HL-60 (cell line): ENCODE measurements around the gene ITIH5.

Source experiments
- DNase-seq, 2 experiments: peaks; one replicate each; pipeline ENCODE4 v3.0.0-alpha.2; 2010 to 2020; ENCODE audit warnings: low read depth in 1 of 2, low spot score in 1 of 2
- H3K27ac ChIP-seq: fragments of 250-450 bp; sonication (Bioruptor Pico); replicated peaks from 2 replicates; pipeline ENCODE4 v1.5.1; 2020; ENCODE audit warnings: mild to moderate bottlenecking, moderate library complexity
- H3K27me3 ChIP-seq: fragments of 250-450 bp; sonication (Bioruptor Pico); 2 replicates; pipeline ENCODE4 v1.5.1; 2021; ENCODE audit warnings: mild to moderate bottlenecking, moderate library complexity; ENCODE audit not compliant: insufficient read depth, poor library complexity, severe bottlenecking
- H3K4me3 ChIP-seq: replicated peaks from 2 replicates; pipeline ENCODE4 v1.5.1; 2011; ENCODE audit warnings: mild to moderate bottlenecking, control low read depth, low read length; ENCODE audit not compliant: insufficient read depth
- GABPA ChIP-seq: IDR thresholded peaks from 2 replicates; pipeline ENCODE4 v1.6.1; 2012; ENCODE audit warnings: low read depth
- POLR2AphosphoS5 ChIP-seq: IDR thresholded peaks from 2 replicates; pipeline ENCODE4 v1.6.1; 2012; ENCODE audit warnings: low read depth
- SPI1 ChIP-seq: IDR thresholded peaks from 2 replicates; pipeline ENCODE4 v1.6.1; 2012; ENCODE audit warnings: low read depth, mild to moderate bottlenecking, borderline replicate concordance
- TF ChIP-seq, protein P1 (sequence below): IDR thresholded peaks from 2 replicates; pipeline ENCODE4 v1.6.1; 2012; ENCODE audit warnings: low read depth; ENCODE audit not compliant: insufficient replicate concordance
- TF ChIP-seq, protein P2 (sequence below): IDR thresholded peaks from one replicate; pipeline ENCODE4 v1.5.1; 2011; ENCODE audit warnings: low read length, control low read depth, inconsistent platforms; ENCODE audit not compliant: insufficient read depth

The ITIH5 gene

DNA sequence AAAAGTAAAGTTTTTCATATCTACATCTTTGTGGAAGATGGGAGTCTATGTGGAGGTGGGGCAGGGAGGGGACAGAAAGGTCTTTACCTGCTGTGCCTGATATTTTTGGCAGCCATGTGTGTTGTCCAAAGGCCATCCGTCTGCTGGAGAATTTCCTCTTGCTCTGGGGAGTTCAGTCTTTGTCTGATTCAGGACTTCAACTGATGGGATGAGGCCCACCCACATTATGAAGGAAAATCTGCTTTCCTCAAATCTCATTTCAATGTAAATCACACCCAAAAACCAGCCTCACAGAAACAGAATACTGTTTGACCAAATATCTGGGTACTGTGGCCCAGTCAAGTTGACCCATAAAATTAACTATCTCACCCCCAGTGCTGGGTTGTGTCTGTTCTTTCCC, 12.5 kb upstream of the ITIH5 start:
- Histone ChIP-seq H3K27me3 (no peaks in the 10 kb centered on the region), H3K4me3 (no peak overlapping the region), H3K27ac (no peak overlapping the region)
- TF ChIP-seq SPI1 (no peak), POLR2AphosphoS5 (no peak), GABPA (no peak)
- TF ChIP-seq, protein P1, sequence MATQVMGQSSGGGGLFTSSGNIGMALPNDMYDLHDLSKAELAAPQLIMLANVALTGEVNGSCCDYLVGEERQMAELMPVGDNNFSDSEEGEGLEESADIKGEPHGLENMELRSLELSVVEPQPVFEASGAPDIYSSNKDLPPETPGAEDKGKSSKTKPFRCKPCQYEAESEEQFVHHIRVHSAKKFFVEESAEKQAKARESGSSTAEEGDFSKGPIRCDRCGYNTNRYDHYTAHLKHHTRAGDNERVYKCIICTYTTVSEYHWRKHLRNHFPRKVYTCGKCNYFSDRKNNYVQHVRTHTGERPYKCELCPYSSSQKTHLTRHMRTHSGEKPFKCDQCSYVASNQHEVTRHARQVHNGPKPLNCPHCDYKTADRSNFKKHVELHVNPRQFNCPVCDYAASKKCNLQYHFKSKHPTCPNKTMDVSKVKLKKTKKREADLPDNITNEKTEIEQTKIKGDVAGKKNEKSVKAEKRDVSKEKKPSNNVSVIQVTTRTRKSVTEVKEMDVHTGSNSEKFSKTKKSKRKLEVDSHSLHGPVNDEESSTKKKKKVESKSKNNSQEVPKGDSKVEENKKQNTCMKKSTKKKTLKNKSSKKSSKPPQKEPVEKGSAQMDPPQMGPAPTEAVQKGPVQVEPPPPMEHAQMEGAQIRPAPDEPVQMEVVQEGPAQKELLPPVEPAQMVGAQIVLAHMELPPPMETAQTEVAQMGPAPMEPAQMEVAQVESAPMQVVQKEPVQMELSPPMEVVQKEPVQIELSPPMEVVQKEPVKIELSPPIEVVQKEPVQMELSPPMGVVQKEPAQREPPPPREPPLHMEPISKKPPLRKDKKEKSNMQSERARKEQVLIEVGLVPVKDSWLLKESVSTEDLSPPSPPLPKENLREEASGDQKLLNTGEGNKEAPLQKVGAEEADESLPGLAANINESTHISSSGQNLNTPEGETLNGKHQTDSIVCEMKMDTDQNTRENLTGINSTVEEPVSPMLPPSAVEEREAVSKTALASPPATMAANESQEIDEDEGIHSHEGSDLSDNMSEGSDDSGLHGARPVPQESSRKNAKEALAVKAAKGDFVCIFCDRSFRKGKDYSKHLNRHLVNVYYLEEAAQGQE: no peak
- TF ChIP-seq, protein P2, sequence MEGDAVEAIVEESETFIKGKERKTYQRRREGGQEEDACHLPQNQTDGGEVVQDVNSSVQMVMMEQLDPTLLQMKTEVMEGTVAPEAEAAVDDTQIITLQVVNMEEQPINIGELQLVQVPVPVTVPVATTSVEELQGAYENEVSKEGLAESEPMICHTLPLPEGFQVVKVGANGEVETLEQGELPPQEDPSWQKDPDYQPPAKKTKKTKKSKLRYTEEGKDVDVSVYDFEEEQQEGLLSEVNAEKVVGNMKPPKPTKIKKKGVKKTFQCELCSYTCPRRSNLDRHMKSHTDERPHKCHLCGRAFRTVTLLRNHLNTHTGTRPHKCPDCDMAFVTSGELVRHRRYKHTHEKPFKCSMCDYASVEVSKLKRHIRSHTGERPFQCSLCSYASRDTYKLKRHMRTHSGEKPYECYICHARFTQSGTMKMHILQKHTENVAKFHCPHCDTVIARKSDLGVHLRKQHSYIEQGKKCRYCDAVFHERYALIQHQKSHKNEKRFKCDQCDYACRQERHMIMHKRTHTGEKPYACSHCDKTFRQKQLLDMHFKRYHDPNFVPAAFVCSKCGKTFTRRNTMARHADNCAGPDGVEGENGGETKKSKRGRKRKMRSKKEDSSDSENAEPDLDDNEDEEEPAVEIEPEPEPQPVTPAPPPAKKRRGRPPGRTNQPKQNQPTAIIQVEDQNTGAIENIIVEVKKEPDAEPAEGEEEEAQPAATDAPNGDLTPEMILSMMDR: no peak
- DNase-seq: no peak

DNA sequence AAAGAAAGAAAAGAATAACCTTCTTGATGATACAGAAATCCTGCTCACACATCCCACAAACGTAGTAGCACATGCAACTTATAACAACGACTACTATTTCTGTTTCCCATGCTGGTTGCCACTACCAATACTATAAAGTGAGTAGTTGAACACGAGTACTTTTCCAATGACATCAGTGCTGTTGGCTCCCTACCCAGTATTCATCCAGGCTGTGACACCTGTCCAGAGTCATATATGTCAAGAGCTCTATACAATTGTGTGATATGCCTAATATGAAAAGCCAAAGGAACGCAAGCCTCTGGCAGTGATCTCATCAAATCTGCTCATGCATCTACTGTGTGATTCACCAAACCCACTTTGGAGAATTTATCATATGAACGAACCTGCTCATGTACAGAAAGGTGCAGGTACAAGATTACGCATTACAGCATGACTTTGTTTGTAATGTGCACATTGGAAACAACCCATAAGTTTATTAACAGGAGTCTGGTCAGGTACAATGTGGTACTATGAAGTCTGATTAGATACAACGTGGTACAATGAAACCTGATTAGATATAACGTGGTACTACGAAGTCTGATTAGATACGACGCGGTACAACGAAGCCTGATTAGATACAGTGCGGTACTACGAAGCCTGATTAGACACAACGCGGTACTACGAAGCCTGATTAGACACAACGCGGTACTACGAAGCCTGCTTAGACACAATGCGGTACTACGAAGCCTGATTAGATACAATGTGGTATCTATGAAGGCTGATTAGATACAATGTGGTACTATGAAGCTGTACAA, 5.8 kb upstream of the ITIH5 start:
- DNase-seq: no peak
- TF ChIP-seq POLR2AphosphoS5 (no peak), SPI1 (no peak)
- TF ChIP-seq, protein P1: no peak
- TF ChIP-seq, protein P2: no peak
- no peak overlapping the region for H3K27ac ChIP-seq
- no peak overlapping the region for H3K4me3 ChIP-seq
- no peaks in the 10 kb centered on the region for H3K27me3 ChIP-seq

DNA sequence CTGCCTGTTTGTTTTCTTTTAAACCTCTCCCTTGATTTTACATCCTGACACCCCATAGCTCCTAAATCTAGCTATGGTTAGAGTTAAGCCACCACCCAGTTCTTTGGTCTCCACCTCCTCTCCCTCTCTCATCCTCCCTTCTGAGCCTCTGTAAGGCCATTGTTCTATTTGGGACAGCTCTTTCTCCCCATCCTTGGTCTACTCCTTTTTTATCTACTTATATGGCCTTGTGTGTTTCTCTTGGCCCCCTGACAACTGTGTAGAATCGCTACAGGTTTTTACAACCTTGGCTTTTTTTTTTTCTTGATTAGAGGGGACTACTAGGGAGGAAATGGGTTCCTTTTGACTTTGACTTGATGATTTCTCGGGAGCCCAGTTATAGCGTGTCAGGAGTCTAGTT, 3.4 kb upstream of the ITIH5 start:
- no peak for TF ChIP-seq GABPA
- TF ChIP-seq POLR2AphosphoS5: no peak
- TF ChIP-seq, protein P2: no peak
- TF ChIP-seq, protein P1: no peak
- TF ChIP-seq SPI1: no peak
- Histone ChIP-seq H3K27ac (no peak overlapping the region), H3K27me3 (peaks cover 5% of the 10 kb centered on the region), H3K4me3 (no peak overlapping the region)
- DNase-seq: no peak
